K562 (cell line): ENCODE data around the gene CD22. TPM values are rescaled to one million over a fixed set of nuclear protein-coding genes. Genes with fewer than 3 reads are reported as not detected.

Experiments used
- CBX3 ChIP-seq, 2 experiments: IDR thresholded peaks; 1 replicate in 1 of 2; 2 replicates in 1 of 2; pipeline ENCODE4 v1.6.1; 2012; ENCODE audit warnings: inconsistent platforms in 2 of 2, low read length in 2 of 2, borderline replicate concordance in 1 of 2, control low read depth in 1 of 2
- CBX5 ChIP-seq: IDR thresholded peaks from 2 replicates; pipeline ENCODE4 v1.6.1; 2014; ENCODE audit warnings: low read depth, borderline replicate concordance
- ETV6 ChIP-seq, 3 experiments: fragments of 150-350 bp in 1 of 3; sonication (generic) in 1 of 3; formaldehyde crosslinking in 1 of 3; IDR thresholded peaks; 2 replicates each; pipeline versions ENCODE4 v1.6.1 to v1.8.0; 2014 to 2022; ENCODE audit warnings: borderline replicate concordance in 2 of 3, low read depth in 2 of 3, antibody characterized with exemption in 1 of 3, low read length in 1 of 3, mild to moderate bottlenecking in 1 of 3, missing genetic modification reagents in 1 of 3
- HINFP ChIP-seq: fragments of 450-650 bp; conservative IDR thresholded peaks from 2 replicates; pipeline ENCODE4 v1.6.1; 2016; ENCODE audit warnings: missing genetic modification characterization, low read depth, mild to moderate bottlenecking, control low read depth, missing compliant biosample characterization
- HMBOX1 ChIP-seq: sonication (generic); IDR thresholded peaks from 2 replicates; pipeline ENCODE4 v1.6.1; 2016
- KLF6 ChIP-seq: fragments of 250-450 bp; sonication (Bioruptor Pico); IDR thresholded peaks from 2 replicates; pipeline ENCODE4 v1.4.0; 2020; ENCODE audit warnings: mild to moderate bottlenecking, moderate library complexity, borderline replicate concordance
- MAFK ChIP-seq: IDR thresholded peaks from 2 replicates; pipeline ENCODE4 v1.6.1; 2011; ENCODE audit warnings: low read length, improper control_type of control experiment
- MBD2 ChIP-seq: sonication (generic); IDR thresholded peaks from 2 replicates; pipeline ENCODE4 v1.6.1; 2016; ENCODE audit warnings: low read depth, borderline replicate concordance
- NEUROD1 ChIP-seq: fragments of 150-350 bp; IDR thresholded peaks from 2 replicates; pipeline ENCODE4 v1.6.1; 2014; ENCODE audit warnings: borderline replicate concordance, low read length, low read depth; ENCODE audit not compliant: partially characterized antibody
- PML ChIP-seq: IDR thresholded peaks from 2 replicates; pipeline ENCODE4 v1.6.1; 2012; ENCODE audit warnings: low read length, inconsistent platforms
- RAD21 ChIP-seq, 2 experiments: fragments of 250-450 bp in 1 of 2; fragments of 450-650 bp in 1 of 2; sonication (Bioruptor Pico) in 1 of 2; formaldehyde crosslinking in 1 of 2; IDR thresholded peaks in 1 of 2; conservative IDR thresholded peaks in 1 of 2; 2 replicates each; pipeline versions ENCODE4 v1.4.0 to v1.8.0; 2020 to 2022; ENCODE audit warnings: mild to moderate bottlenecking in 2 of 2, moderate library complexity in 1 of 2
- RBM25 ChIP-seq: fragments of 200-400 bp; formaldehyde crosslinking; IDR thresholded peaks from 2 replicates; pipeline ENCODE4 v1.6.1; 2018; ENCODE audit warnings: low read length, low read depth, moderate library complexity; ENCODE audit not compliant: severe bottlenecking
- SMAD3 ChIP-seq: fragments of 450-650 bp; formaldehyde crosslinking; conservative IDR thresholded peaks from 2 replicates; pipeline ENCODE4 v1.4.0; 2020; ENCODE audit warnings: mild to moderate bottlenecking
- SOX6 ChIP-seq: fragments of 450-650 bp; IDR thresholded peaks from 2 replicates; pipeline ENCODE4 v1.6.1; 2014; ENCODE audit warnings: mild to moderate bottlenecking
- TCF3 ChIP-seq: sonication (generic); formaldehyde crosslinking; IDR thresholded peaks from 2 replicates; pipeline ENCODE4 v1.4.0; 2020; ENCODE audit warnings: mild to moderate bottlenecking, missing genetic modification reagents
- ZNF592 ChIP-seq: fragments of 450-650 bp; IDR thresholded peaks from 2 replicates; pipeline ENCODE4 v1.6.1; 2017; ENCODE audit warnings: antibody characterized with exemption, mild to moderate bottlenecking
- ZNF77 ChIP-seq: fragments of 250-450 bp; sonication (Bioruptor Pico); IDR thresholded peaks from 2 replicates; pipeline ENCODE4 v1.5.0; 2020
- ZNF79 ChIP-seq: fragments of 250-450 bp; sonication (Bioruptor Pico); IDR thresholded peaks from 2 replicates; pipeline ENCODE4 v1.4.0; 2020; ENCODE audit warnings: low read depth, mild to moderate bottlenecking, moderate library complexity
- polyA plus RNA-seq, 8 experiments: library from polyadenylated mRNA; depleted of rRNA in 4 of 8; stranded (reverse) in 5 of 8; unstranded in 3 of 8; fragments of >200 nt; fragmentation: Nextera tagmentation in 2 of 8; fragmentation: Illumina TruSeq in 1 of 8; extraction: Ambion mirVana in 2 of 8; extraction: Trizol in 1 of 8; gene quantifications; 2 replicates each; pipeline versions ENCODE4 v1.2.1 to v1.2.3, GENCODE V29; 2011 to 2014; ENCODE audit warnings: inconsistent platforms in 1 of 8, missing spikeins in 1 of 8
- total RNA-seq, 7 experiments: library from RNA; depleted of rRNA in 6 of 7; stranded (reverse); fragments of >200 nt in 6 of 7; fragmentation: Illumina TruSeq in 2 of 7; extraction: Trizol in 2 of 7; gene quantifications; 2 replicates each; pipeline versions ENCODE4 v1.2.1 to v1.2.3, GENCODE V29; 2011 to 2021; ENCODE audit warnings: low replicate concordance in 1 of 7
- TF ChIP-seq, protein P1 (sequence below): fragments of 200-800 bp; sonication (Bioruptor generic); IDR thresholded peaks from 2 replicates; pipeline ENCODE4 v1.6.1; 2017; ENCODE audit warnings: missing genetic modification characterization, missing compliant biosample characterization

CD22 gene
- total and polyA plus RNA-seq, 9 of the 15 experiments (the other 6 are each of a cell fraction or from before 2014, with no cell fraction given): 0.29 to 5.0 (median 3.5) TPM

DNA sequence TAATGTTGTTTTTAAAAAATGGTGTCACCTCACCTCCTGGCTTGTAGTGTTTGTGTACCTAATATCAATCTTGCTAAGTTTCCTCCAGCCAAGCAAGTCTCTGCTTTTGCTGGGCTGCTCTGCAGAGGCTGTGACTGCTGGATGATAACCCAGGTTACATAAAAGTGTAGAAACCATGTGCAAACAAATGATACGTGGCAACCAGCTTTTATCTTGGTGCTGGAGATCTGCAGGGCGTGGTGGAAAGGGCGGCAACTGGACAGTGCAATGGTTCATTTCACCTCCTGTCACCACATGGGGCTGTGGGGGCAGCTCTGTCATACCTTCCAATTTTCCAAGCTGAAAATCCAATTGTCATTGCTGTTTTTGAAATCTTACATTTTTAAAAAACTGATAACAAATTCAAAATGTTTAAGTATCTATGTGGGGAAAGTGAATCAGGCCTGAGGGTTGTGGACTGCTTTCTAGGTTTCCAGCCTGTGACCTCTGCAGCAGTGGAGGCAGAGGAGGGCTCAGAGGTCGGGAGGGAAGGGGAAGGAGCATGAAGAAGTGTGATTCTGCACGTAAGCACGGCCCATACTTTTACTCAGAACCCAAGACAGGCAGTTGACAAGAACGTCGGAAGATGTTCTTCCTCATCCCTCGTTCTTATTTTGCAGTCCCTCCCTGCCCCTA lies 51.6 kb downstream of the CD22 start (continued):
- TF ChIP-seq HMBOX1 (peak; percentile 74), MAFK (0 out of 2 replicates have a peak, but pooled peaks have one; percentile 13), CBX5 (no peak), RAD21 (CRISPR knock-in tag; conservative IDR thresholded peaks at IDR 0.05 in 1 of 2, IDR thresholded peaks at IDR 0.05 in 1 of 2) (no peak), RBM25 (no peak), NEUROD1 (peak; percentile 79), ZNF77 (CRISPR knock-in tag) (no peak), ZNF592 (peak; percentile 86), TCF3 (CRISPR knock-in tag) (peak; percentile 95), MBD2 (peak; percentile 61; the same call in 1 of the 2 replicates), SMAD3 (CRISPR knock-in tag) (peak; percentile 68; the same call in 1 of the 2 replicates), ETV6 (IDR thresholded peaks at IDR 0.05; ENCODE audit: borderline replicate concordance in 1 of 2, low read depth in 2 of 2, low read length in 1 of 2) (0 out of 4 replicates have a peak, but pooled peaks of 1 of the 2 experiments have one; percentile 35), ETV6 (CRISPR knock-in tag; IDR thresholded peaks at IDR 0.05; ENCODE audit: borderline replicate concordance) (no peak), PML (peak; percentile 87), KLF6 (CRISPR knock-in tag) (peak; percentile 75; the same call in 1 of the 2 replicates), SOX6 (peak; percentile 99), HINFP (tag) (0 out of 2 replicates have a peak, but pooled peaks have one; percentile 48), ZNF79 (no peak), CBX3 (IDR thresholded peaks at IDR 0.05; ENCODE audit: borderline replicate concordance in 1 of 2, low read length in 2 of 2) (peak in 1 of 2 experiments; percentile 65; a peak in 1 of 3 replicates)
- TF ChIP-seq, protein P1, sequence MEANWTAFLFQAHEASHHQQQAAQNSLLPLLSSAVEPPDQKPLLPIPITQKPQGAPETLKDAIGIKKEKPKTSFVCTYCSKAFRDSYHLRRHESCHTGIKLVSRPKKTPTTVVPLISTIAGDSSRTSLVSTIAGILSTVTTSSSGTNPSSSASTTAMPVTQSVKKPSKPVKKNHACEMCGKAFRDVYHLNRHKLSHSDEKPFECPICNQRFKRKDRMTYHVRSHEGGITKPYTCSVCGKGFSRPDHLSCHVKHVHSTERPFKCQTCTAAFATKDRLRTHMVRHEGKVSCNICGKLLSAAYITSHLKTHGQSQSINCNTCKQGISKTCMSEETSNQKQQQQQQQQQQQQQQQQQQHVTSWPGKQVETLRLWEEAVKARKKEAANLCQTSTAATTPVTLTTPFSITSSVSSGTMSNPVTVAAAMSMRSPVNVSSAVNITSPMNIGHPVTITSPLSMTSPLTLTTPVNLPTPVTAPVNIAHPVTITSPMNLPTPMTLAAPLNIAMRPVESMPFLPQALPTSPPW: peak; percentile 56
